GM12872 (cell line): ENCODE data around the gene DNAH11.

Source experiments
- TF ChIP-seq, protein P1 (sequence below): IDR thresholded peaks from 3 replicates; pipeline ENCODE4 v1.5.1; 2011; ENCODE audit warnings: low read depth, mild to moderate bottlenecking, low read length, moderate library complexity; ENCODE audit not compliant: insufficient read depth

DNAH11 gene

DNA sequence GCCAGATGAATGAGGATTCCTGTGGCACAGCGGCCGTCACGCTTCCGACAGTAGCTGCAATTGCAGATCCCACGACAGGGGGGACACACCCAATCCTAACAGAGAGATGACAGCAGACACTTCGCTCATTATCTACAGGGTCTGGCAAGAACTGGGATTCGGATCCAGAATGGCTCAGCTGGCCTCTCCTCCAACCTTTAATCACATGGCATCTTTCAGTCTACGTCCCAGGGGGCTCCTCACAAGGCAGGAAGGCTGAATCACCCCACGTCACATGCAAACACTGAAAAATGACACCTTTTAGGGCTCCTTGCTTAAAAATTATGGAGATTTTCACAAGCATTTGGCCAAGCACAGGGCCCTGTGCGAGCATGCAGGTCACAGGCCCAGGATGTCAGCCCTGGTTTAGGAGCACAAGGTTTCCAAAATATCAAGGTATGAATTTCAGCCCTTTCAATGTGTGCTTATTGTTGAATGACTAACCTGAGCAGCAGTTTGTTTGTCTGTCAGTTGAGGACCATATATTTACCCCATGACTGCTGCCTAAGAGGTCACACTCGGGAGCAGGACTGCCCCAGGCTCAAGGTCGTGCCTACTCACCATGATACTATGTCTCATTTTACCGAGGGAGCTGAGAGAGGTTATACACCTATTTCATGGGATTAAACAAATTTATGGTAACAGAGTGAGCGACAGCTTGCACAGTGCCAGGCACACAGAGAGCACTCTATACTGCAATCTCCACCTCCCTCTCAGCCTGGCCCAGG is 360.4 kb downstream of the DNAH11 start:
- TF ChIP-seq, protein P1, sequence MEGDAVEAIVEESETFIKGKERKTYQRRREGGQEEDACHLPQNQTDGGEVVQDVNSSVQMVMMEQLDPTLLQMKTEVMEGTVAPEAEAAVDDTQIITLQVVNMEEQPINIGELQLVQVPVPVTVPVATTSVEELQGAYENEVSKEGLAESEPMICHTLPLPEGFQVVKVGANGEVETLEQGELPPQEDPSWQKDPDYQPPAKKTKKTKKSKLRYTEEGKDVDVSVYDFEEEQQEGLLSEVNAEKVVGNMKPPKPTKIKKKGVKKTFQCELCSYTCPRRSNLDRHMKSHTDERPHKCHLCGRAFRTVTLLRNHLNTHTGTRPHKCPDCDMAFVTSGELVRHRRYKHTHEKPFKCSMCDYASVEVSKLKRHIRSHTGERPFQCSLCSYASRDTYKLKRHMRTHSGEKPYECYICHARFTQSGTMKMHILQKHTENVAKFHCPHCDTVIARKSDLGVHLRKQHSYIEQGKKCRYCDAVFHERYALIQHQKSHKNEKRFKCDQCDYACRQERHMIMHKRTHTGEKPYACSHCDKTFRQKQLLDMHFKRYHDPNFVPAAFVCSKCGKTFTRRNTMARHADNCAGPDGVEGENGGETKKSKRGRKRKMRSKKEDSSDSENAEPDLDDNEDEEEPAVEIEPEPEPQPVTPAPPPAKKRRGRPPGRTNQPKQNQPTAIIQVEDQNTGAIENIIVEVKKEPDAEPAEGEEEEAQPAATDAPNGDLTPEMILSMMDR = no peak

- TF ChIP-seq, protein P1 = no peak
These were observed 365.9 kb downstream of the DNAH11 start for GRCh38 chr7:21908746-21909145.

GRCh38 chr7:21910253-21910652 is 367.4 kb downstream of the DNAH11 start:
- TF ChIP-seq, protein P1 = no peak

DNA sequence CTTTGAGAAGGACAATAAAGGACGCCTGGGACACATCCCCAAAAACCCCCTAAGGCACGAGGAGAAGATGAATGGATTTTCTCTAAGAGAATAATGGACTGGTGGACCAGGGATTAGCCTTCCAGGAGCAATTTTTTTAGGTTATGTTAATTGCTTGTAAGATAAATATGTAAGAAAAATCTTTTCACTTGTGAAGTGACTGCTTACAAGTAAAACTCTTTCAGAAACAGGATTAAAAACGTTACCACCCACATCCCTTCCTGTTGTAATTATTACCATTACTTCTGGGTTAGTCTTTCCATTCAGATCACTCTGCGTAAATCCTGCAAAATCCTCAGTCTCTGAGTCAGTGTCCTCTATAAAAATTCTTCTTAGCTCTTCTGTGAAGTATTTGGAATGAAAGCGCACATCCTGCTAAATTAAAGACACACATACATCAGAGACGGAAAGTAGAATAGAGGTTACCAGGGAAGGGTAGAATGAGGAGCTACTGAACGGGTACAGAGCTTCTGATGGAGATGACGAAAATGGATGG is 368.6 kb downstream of the DNAH11 start:
- TF ChIP-seq, protein P1 = no peak

DNA sequence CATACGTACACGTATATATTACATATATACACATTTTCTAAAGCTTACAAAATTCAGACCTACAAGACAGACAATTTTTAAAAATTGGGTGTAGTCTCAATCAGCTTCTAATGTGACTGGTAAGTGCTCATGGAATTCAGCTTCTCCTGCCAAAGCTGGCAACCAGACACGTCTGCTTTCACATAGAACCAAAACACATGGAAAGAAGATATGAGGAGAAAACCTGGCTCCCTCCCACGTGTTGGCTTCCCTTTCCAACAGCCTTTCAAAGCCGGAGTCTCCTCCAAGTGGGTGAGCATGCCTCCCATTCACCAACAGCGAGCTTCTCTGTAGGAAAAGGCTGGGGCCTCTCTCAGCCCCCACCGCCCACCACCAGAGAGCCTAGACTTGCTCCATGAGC is 369.5 kb downstream of the DNAH11 start:
- TF ChIP-seq, protein P1 = no peak

DNA sequence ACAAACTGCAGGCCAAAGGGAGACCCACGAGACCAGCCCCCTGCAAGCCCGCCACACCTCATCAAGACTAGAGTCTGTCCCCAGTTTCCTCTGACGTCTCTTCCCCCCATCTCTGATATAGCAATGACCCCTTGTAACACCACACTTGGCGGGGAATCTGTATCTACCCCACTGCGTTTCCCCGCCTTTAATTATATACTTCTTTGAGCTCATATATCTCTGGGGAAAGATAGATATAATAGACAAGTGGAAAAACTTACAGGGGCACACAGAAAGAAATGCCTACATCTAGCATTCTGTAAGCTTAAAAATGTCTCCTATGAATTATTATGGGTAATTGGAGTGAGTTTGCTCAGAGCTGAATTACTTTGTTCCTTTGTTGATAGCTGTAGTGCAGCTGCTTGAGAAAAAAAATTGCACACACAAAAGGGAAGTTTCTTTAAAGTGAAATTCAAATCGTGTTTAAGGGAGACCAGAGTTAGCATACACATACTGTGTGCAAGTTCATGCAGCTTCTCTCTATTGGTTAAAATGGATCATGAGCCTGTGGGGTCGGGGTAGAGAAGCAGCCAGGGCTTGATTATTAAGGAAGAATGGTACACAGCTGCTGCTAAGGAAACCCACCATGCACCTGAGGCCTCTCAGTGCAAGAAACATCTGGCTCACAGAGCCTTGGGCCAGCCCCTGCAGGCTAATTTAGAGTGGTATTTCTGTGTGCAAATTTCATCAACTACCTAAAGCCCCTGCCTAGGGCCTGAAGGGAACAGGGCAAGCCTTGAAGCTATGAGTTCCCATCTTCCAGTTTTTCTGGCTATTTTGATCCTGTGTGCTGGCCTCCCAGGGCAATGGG is 370.3 kb downstream of the DNAH11 start:
- TF ChIP-seq, protein P1 = no peak

- TF ChIP-seq, protein P1 = no peak
These were observed 371.8 kb downstream of the DNAH11 start for GRCh38 chr7:21914671-21915070.
